Suppressor macrophage treated with lipopolysaccharide for 4 hours (primary cell): Measurements from ENCODE around the gene TMEM115.

Experiments used
- DNase-seq: peaks from one replicate; pipeline ENCODE4 v3.0.0-alpha.2; 2020

Gene TMEM115

GRCh38 chr3:50330330-50330729 lies 29.0 kb downstream of the TMEM115 start:
- no peak for DNase-seq

- peak; percentile 98 for DNase-seq
Observed at GRCh38 chr3:50327943-50328691, 31.2 kb downstream of the TMEM115 start, which contains the start of gene TUSC2. Gene TUSC2, minus strand, starts transcription at chr3:50328223. Its CDS starts 124 bp downstream, at chr3:50328099.

GRCh38 chr3:50327129-50327528 lies 32.2 kb downstream of the TMEM115 start:
- DNase-seq, result no peak

- no peak for DNase-seq
Observed at GRCh38 chr3:50326182-50326541, 33.2 kb downstream of the TMEM115 start.

GRCh38 chr3:50325497-50326181 lies 33.7 kb downstream of the TMEM115 start:
- DNase-seq, result no peak

GRCh38 chr3:50325113-50325480 lies 34.2 kb downstream of the TMEM115 start:
- DNase-seq, result no peak

GRCh38 chr3:50324351-50325112 lies 34.8 kb downstream of the TMEM115 start:
- peak; percentile 71 for DNase-seq

- peak; percentile 12 for DNase-seq
Observed at GRCh38 chr3:50323614-50324199, 35.6 kb downstream of the TMEM115 start.

- DNase-seq, result peak; percentile 40
Observed at GRCh38 chr3:50323092-50323600, 36.2 kb downstream of the TMEM115 start.

GRCh38 chr3:50322386-50323091 lies 36.8 kb downstream of the TMEM115 start, which contains the start of gene HYAL2:
Gene HYAL2, minus strand, starts transcription at chr3:50322745. Its CDS starts 2,256 bp downstream, at chr3:50320489.
- DNase-seq, result no peak

- DNase-seq, result no peak
Observed at GRCh38 chr3:50322115-50322385, 37.3 kb downstream of the TMEM115 start.

GRCh38 chr3:50321336-50322114 lies 37.8 kb downstream of the TMEM115 start:
- DNase-seq, result peak; percentile 87

GRCh38 chr3:50320853-50321335 lies 38.4 kb downstream of the TMEM115 start:
- DNase-seq, result peak; percentile 60

GRCh38 chr3:50319894-50320625 lies 39.3 kb downstream of the TMEM115 start:
- DNase-seq, result no peak

GRCh38 chr3:50319181-50319893 lies 40.0 kb downstream of the TMEM115 start:
- no peak for DNase-seq

GRCh38 chr3:50318615-50319014 lies 40.7 kb downstream of the TMEM115 start:
- DNase-seq, result peak; percentile 26

GRCh38 chr3:50318163-50318562 lies 41.2 kb downstream of the TMEM115 start:
- DNase-seq, result no peak

GRCh38 chr3:50317300-50317699 lies 42.0 kb downstream of the TMEM115 start:
- no peak for DNase-seq

GRCh38 chr3:50316657-50317242 lies 42.6 kb downstream of the TMEM115 start:
- DNase-seq, result no peak

- DNase-seq, result no peak
Observed at GRCh38 chr3:50314816-50315215, 44.5 kb downstream of the TMEM115 start.
